Liver (tissue), 9 donors: ENCODE measurements around the gene ZNF205. TPM values are rescaled to one million over a fixed set of nuclear protein-coding genes. Genes with fewer than 3 reads are reported as not detected.
"Not testable (repeated sequence)": the region's sequence is repeated elsewhere in the genome, so short reads cannot be mapped to it uniquely, and the experiment has no call there.

Source experiments
- DNase-seq: peaks from one replicate; pipeline ENCODE4 v3.0.0-alpha.2; 2017; ENCODE audit warnings: low spot score
- H3K27ac ChIP-seq, 2 donors: one replicate each; pipeline ENCODE4 v1.7.0; 2013; ENCODE audit warnings: inconsistent platforms in 2 of 2, low read length in 2 of 2, control low read depth in 1 of 2, low read depth in 1 of 2, mild to moderate bottlenecking in 1 of 2
- H3K27me3 ChIP-seq, 4 donors: one replicate each; pipeline versions ENCODE4 v1.6.1 to v1.7.0; 2013; ENCODE audit warnings: low read length in 3 of 4, inconsistent platforms in 1 of 4, mild to moderate bottlenecking in 1 of 4, moderate library complexity in 1 of 4; ENCODE audit not compliant: control insufficient read depth in 4 of 4, insufficient read depth in 4 of 4
- H3K36me3 ChIP-seq, 4 donors: one replicate each; pipeline versions ENCODE4 v1.6.1 to v1.7.0; 2013; ENCODE audit warnings: low read length in 3 of 4, mild to moderate bottlenecking in 3 of 4, low read depth in 1 of 4, moderate library complexity in 1 of 4; ENCODE audit not compliant: control insufficient read depth in 4 of 4, insufficient read depth in 3 of 4
- H3K4me1 ChIP-seq, 4 donors: one replicate each; pipeline versions ENCODE4 v1.6.1 to v1.7.0; 2013; ENCODE audit warnings: low read length in 3 of 4, mild to moderate bottlenecking in 3 of 4, moderate library complexity in 1 of 4; ENCODE audit not compliant: control insufficient read depth in 4 of 4, insufficient read depth in 4 of 4
- H3K4me3 ChIP-seq, 3 donors: one replicate each; pipeline versions ENCODE4 v1.6.1 to v1.7.0; 2013; ENCODE audit warnings: low read length in 3 of 3, control low read depth in 1 of 3, low read depth in 1 of 3, mild to moderate bottlenecking in 1 of 3
- H3K9ac ChIP-seq, 2 donors: one replicate each; pipeline ENCODE4 v1.7.0; 2013; ENCODE audit warnings: low read length in 2 of 2, mild to moderate bottlenecking in 2 of 2, moderate library complexity in 2 of 2, control low read depth in 1 of 2, low read depth in 1 of 2
- H3K9me3 ChIP-seq, 4 donors: one replicate each; pipeline versions ENCODE4 v1.6.1 to v1.7.0; 2013; ENCODE audit warnings: low read length in 3 of 4; ENCODE audit not compliant: control insufficient read depth in 4 of 4
- FOXA1 ChIP-seq: IDR thresholded peaks from 2 replicates; pipeline ENCODE4 v1.6.1; 2016; ENCODE audit warnings: antibody characterized with exemption
- FOXA2 ChIP-seq: IDR thresholded peaks from 2 replicates; pipeline ENCODE4 v1.6.1; 2016; ENCODE audit warnings: antibody characterized with exemption
- GABPA ChIP-seq, 2 donors: IDR thresholded peaks in 1 of 2; conservative IDR thresholded peaks in 1 of 2; 2 replicates each; pipeline ENCODE4 v1.6.1; 2016; ENCODE audit warnings: antibody characterized with exemption in 2 of 2, mild to moderate bottlenecking in 1 of 2, moderate library complexity in 1 of 2
- HNF4A ChIP-seq, 2 donors: conservative IDR thresholded peaks; 2 replicates each; pipeline ENCODE4 v1.6.1; 2016; ENCODE audit warnings: antibody characterized with exemption in 2 of 2, mild to moderate bottlenecking in 2 of 2
- NR2F2 ChIP-seq: IDR thresholded peaks from 2 replicates; pipeline ENCODE4 v1.6.1; 2016; ENCODE audit warnings: antibody characterized with exemption
- RAD21 ChIP-seq, 2 donors: IDR thresholded peaks; 2 replicates each; pipeline ENCODE4 v1.6.1; 2016; ENCODE audit warnings: antibody characterized with exemption in 2 of 2, mild to moderate bottlenecking in 2 of 2
- SP1 ChIP-seq: IDR thresholded peaks from 2 replicates; pipeline ENCODE4 v1.6.1; 2018; ENCODE audit warnings: antibody characterized with exemption, mild to moderate bottlenecking
- TAF1 ChIP-seq: conservative IDR thresholded peaks from 2 replicates; pipeline ENCODE4 v1.6.1; 2016; ENCODE audit warnings: antibody characterized with exemption, mild to moderate bottlenecking
- YY1 ChIP-seq: IDR thresholded peaks from 2 replicates; pipeline ENCODE4 v1.6.1; 2016; ENCODE audit warnings: antibody characterized with exemption, mild to moderate bottlenecking
- WGBS: extraction: QIAGEN DNeasy Blood & Tissue Kit; methylation state at CpG from one replicate; pipeline ENCODE4 v1.1.7; 2013; 5-methylcytosine and 5-hydroxymethylcytosine counted together
- polyA plus RNA-seq, 2 donors: library from polyadenylated mRNA; stranded (reverse) in 1 of 2; unstranded in 1 of 2; fragments of 200-250 nt in 1 of 2; fragments of >200 nt in 1 of 2; fragmentation: Nextera tagmentation in 1 of 2; extraction: Ambion mirVana in 1 of 2; gene quantifications; one replicate each; pipeline versions ENCODE4 v1.2.1 to v1.2.3, GENCODE V29; 2013 to 2015
- total RNA-seq, 2 donors: library from RNA; depleted of rRNA; stranded (reverse); fragments of >200 nt; gene quantifications; one replicate each; pipeline ENCODE4 v1.2.3, GENCODE V29; 2014
- TF ChIP-seq, protein P1 (sequence below): fragments of 150-350 bp; IDR thresholded peaks from 2 replicates; pipeline ENCODE4 v1.5.1; 2017; ENCODE audit warnings: improper control_type of control experiment, low read depth, low read length; ENCODE audit not compliant: missing input control
- TF ChIP-seq, protein P2 (sequence below): IDR thresholded peaks from 2 replicates; pipeline ENCODE4 v1.6.1; 2016; ENCODE audit warnings: antibody characterized with exemption
- TF ChIP-seq, protein P3 (sequence below): IDR thresholded peaks from 2 replicates; pipeline ENCODE4 v1.6.1; 2016; ENCODE audit warnings: antibody characterized with exemption
- TF ChIP-seq, protein P4 (sequence below): IDR thresholded peaks from 2 replicates; pipeline ENCODE4 v1.6.1; 2016; ENCODE audit warnings: antibody characterized with exemption, mild to moderate bottlenecking
- donor health status: healthy.
- donor health status: healthy.
- donor health status: healthy.
- donor health status: healthy.
- donor health status: healthy.

The ZNF205 gene
- total and polyA plus RNA-seq, 4 donors = 2.0 to 6.9 (median 5.0) TPM

DNA sequence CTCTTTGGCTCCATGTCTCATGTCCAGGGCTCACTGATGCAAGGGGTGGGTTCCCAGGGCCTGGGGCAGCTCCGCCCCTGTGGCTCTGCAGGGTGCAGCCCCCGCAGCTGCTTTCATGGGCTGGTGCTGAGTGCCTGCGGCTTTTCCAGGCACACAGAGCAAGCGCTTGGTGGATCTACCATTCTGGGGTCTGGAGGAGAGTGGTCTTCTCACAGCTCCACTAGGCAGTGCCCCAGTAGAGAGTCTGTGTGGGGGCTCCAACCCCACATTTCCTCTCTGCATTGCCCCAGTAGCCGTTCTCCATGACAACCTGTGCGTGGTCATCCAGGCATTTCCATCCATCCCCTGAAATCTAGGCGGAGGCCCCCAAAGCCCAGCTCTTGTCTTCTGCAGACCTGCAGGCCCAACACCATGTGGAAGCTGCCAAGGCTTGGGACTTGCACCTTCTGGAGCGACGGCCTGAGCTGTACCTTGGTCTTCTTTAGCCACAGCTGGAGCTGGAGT, 41.7 kb upstream of the ZNF205 start:
- H3K27ac ChIP-seq = no peak overlapping the region
- peaks cover 0 to 9% (median 3%) of the 10 kb centered on the region in 4 donors for H3K36me3 ChIP-seq
- no peak for DNase-seq
- H3K27me3 ChIP-seq = no peaks in the 10 kb centered on the region
- no peak overlapping the region for H3K9ac ChIP-seq
- 87% methylated on average over 9 of the region's 9 CpGs for WGBS
- TF ChIP-seq, protein P1, sequence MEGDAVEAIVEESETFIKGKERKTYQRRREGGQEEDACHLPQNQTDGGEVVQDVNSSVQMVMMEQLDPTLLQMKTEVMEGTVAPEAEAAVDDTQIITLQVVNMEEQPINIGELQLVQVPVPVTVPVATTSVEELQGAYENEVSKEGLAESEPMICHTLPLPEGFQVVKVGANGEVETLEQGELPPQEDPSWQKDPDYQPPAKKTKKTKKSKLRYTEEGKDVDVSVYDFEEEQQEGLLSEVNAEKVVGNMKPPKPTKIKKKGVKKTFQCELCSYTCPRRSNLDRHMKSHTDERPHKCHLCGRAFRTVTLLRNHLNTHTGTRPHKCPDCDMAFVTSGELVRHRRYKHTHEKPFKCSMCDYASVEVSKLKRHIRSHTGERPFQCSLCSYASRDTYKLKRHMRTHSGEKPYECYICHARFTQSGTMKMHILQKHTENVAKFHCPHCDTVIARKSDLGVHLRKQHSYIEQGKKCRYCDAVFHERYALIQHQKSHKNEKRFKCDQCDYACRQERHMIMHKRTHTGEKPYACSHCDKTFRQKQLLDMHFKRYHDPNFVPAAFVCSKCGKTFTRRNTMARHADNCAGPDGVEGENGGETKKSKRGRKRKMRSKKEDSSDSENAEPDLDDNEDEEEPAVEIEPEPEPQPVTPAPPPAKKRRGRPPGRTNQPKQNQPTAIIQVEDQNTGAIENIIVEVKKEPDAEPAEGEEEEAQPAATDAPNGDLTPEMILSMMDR = no peak
- TF ChIP-seq, protein P2, sequence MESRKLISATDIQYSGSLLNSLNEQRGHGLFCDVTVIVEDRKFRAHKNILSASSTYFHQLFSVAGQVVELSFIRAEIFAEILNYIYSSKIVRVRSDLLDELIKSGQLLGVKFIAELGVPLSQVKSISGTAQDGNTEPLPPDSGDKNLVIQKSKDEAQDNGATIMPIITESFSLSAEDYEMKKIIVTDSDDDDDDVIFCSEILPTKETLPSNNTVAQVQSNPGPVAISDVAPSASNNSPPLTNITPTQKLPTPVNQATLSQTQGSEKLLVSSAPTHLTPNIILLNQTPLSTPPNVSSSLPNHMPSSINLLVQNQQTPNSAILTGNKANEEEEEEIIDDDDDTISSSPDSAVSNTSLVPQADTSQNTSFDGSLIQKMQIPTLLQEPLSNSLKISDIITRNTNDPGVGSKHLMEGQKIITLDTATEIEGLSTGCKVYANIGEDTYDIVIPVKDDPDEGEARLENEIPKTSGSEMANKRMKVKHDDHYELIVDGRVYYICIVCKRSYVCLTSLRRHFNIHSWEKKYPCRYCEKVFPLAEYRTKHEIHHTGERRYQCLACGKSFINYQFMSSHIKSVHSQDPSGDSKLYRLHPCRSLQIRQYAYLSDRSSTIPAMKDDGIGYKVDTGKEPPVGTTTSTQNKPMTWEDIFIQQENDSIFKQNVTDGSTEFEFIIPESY = no peak
- TF ChIP-seq YY1 = no peak
- TF ChIP-seq, protein P3, sequence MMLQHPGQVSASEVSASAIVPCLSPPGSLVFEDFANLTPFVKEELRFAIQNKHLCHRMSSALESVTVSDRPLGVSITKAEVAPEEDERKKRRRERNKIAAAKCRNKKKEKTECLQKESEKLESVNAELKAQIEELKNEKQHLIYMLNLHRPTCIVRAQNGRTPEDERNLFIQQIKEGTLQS = no peak
- TF ChIP-seq RAD21 (IDR thresholded peaks at IDR 0.05) = no peak
- no peak for TF ChIP-seq NR2F2
- no peak for TF ChIP-seq FOXA1
- TF ChIP-seq, protein P4, sequence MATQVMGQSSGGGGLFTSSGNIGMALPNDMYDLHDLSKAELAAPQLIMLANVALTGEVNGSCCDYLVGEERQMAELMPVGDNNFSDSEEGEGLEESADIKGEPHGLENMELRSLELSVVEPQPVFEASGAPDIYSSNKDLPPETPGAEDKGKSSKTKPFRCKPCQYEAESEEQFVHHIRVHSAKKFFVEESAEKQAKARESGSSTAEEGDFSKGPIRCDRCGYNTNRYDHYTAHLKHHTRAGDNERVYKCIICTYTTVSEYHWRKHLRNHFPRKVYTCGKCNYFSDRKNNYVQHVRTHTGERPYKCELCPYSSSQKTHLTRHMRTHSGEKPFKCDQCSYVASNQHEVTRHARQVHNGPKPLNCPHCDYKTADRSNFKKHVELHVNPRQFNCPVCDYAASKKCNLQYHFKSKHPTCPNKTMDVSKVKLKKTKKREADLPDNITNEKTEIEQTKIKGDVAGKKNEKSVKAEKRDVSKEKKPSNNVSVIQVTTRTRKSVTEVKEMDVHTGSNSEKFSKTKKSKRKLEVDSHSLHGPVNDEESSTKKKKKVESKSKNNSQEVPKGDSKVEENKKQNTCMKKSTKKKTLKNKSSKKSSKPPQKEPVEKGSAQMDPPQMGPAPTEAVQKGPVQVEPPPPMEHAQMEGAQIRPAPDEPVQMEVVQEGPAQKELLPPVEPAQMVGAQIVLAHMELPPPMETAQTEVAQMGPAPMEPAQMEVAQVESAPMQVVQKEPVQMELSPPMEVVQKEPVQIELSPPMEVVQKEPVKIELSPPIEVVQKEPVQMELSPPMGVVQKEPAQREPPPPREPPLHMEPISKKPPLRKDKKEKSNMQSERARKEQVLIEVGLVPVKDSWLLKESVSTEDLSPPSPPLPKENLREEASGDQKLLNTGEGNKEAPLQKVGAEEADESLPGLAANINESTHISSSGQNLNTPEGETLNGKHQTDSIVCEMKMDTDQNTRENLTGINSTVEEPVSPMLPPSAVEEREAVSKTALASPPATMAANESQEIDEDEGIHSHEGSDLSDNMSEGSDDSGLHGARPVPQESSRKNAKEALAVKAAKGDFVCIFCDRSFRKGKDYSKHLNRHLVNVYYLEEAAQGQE = no peak
- no peak for TF ChIP-seq HNF4A (conservative IDR thresholded peaks at IDR 0.05)
- TF ChIP-seq SP1 = no peak
- TF ChIP-seq GABPA (IDR thresholded peaks at IDR 0.05 in 1 of 2, conservative IDR thresholded peaks at IDR 0.05 in 1 of 2) = no peak
- no peak for TF ChIP-seq FOXA2
- no peak for TF ChIP-seq TAF1
- no peak overlapping the region for H3K4me3 ChIP-seq
- H3K9me3 ChIP-seq = no peaks in the 10 kb centered on the region
- peaks cover 0 to 11% (median 4%) of the 10 kb centered on the region in 4 donors for H3K4me1 ChIP-seq

DNA sequence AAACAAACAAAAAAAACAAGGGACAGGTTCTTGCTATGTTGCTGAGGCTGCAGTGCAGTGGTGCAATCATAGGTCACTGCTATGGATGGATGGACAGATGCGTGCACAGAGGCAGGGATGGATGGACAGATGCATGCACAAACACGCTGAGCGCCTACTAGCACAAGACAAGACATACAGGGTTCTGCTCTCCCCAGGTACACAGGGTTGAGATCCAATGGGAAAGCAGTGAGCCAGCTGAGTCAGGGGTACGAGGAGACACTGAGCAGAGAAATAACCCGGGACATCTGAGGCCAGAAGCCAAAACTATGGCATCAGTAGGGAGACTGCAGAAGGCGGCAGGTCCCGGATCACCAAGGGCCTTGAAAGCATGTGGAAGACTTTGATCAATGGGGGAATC, 40.7 kb upstream of the ZNF205 start:
- DNase-seq = no peak
- Histone ChIP-seq H3K9me3 (no peaks in the 10 kb centered on the region), H3K4me3 (no peak overlapping the region), H3K27me3 (no peaks in the 10 kb centered on the region), H3K4me1 (peaks cover 0 to 11% (median 5%) of the 10 kb centered on the region in 4 donors), H3K9ac (no peak overlapping the region), H3K27ac (no peak overlapping the region), H3K36me3 (peaks cover 0 to 9% (median 3%) of the 10 kb centered on the region in 4 donors)
- 91% methylated on average over 7 of the region's 7 CpGs for WGBS
- TF ChIP-seq, protein P2 = no peak

DNA sequence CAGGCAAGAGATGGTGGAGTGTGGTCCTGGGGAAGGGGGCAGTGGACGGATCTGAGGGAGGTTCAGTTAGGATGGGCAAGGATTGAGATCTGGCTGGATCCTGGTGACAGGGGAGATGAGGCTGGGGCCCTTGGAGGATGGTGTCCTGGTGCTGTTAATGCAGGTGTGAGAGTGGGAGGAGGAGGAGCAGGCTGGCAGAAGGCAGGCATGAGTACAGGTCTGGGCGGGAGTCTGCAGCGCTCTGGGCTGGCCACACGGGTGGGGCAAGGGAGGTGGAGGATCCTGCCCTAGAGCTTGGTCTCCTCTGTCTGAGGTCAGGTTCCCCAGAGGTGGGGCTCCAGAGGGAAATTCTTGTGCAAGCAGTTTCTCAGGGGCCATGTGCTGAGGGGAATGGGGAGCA, 40.2 kb upstream of the ZNF205 start:
- WGBS = 59% methylated on average over 3 of the region's 4 CpGs
- H3K27me3 ChIP-seq, H3K9me3 ChIP-seq, H3K9ac ChIP-seq, H3K36me3 ChIP-seq, H3K4me3 ChIP-seq, DNase-seq, H3K27ac ChIP-seq: not testable (repeated sequence)
- H3K4me1 ChIP-seq = peaks cover 0 to 11% (median 5%) of the 10 kb centered on the region in 4 donors

DNA sequence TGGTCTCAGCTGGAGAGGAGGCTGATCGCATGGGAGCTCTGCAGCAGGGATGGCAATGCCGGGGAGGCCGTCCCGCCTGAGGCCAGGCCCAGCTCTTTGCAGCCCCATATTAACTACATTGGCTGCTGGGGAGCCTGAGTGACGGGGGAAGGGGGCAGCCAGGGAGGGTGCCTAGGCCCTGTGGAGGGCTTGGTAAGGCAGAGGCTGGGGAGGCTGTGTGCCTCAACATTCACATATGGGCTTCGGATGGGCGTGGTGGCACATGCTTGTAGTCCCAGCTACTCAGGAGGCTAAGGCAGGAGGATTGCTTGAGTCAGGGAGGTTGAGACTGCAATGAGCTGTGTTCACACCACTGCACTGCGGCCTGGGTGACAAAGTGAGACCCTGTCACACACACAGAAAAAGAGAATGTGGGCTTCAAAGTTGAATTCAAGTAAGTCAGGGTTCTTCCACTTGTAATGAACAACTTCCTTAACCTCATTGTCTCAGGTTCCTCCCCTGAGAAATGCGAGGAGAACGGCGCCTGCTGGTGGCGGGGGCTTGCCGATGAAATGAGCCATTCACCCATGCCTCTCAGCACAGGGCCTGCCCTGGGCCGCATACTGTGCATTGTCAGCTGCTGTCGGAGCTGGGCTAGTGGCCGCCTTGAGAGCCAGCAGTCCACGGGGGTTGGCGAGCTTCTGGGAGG, 39.7 kb upstream of the ZNF205 start:
- H3K27me3 ChIP-seq, H3K9me3 ChIP-seq, H3K27ac ChIP-seq, H3K4me3 ChIP-seq, DNase-seq, H3K9ac ChIP-seq, H3K36me3 ChIP-seq: not testable (repeated sequence)
- peaks cover 0 to 11% (median 4%) of the 10 kb centered on the region in 4 donors for H3K4me1 ChIP-seq
- 68% methylated on average over 17 of the region's 18 CpGs for WGBS
